Stimulated activated CD4-positive, alpha-beta T cell treated with anti-CD3 and anti-CD28 coated beads, Interleukin-2, amount 100 ng/mL, for 4 hours (primary cell): Measurements from ENCODE around the gene CHM.

ENCODE experiments used
- DNase-seq: peaks from one replicate; pipeline ENCODE4 v3.0.0-alpha.2; 2020; ENCODE audit warnings: low read depth

The CHM gene

GRCh38 chrX:85907316-85907715 is 140.0 kb downstream of the CHM start:
- no peak for DNase-seq

- DNase-seq = no peak
Measured at GRCh38 chrX:85906399-85906798, 141.0 kb downstream of the CHM start.

DNA sequence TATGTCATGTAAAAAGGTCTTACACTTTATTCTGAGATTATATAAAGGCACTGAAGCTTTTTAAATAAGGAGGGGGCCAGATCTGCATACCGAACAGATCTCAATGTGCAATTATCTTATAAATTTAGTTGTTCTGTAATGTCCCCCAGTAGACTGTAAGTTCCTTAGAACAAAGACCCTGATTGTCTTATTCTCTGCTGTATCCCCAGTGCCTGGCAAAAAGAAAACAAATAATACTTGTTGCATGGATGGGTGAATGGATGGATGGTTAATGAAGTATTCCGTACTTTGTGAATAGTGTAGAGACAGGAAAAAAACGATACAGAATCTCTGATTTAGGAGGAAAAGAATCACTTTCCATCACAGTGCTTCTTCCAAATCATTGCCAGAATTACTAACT is 141.5 kb downstream of the CHM start:
- DNase-seq = no peak

DNA sequence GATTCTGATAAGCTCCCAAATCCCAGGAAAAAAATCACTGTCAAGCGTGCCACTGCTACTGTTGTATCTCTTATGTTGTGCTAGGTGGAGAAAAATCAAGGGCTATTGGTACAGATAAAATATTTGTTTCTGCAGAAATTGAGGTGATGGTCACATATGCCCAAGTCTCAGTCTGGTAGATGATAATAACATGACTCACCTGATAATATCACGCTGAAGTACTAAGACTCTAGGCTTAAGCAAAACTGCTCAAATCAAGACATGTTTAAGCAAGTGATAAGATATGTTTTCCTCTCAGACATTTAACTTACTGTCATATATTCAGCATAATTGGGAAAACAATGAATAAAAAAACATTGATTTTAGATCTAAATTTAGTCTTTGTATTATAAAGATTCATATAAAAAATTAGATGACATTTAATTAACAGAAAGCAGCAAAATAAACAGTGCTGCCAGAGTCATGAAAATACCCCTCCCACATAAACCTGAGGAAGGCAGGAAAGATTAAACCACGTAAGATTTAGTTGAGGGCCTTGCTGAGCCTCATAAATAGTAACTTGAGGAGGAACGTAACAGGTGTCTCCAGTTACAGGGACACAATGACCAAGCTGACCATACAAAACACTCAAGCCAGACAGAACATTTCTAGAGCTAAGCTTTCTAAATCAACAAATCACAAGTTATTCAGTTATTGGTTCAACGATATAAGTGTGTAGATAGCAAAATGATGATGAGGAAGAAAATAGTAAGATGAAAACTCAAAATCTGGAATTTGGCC is 143.5 kb downstream of the CHM start:
- DNase-seq = no peak

DNA sequence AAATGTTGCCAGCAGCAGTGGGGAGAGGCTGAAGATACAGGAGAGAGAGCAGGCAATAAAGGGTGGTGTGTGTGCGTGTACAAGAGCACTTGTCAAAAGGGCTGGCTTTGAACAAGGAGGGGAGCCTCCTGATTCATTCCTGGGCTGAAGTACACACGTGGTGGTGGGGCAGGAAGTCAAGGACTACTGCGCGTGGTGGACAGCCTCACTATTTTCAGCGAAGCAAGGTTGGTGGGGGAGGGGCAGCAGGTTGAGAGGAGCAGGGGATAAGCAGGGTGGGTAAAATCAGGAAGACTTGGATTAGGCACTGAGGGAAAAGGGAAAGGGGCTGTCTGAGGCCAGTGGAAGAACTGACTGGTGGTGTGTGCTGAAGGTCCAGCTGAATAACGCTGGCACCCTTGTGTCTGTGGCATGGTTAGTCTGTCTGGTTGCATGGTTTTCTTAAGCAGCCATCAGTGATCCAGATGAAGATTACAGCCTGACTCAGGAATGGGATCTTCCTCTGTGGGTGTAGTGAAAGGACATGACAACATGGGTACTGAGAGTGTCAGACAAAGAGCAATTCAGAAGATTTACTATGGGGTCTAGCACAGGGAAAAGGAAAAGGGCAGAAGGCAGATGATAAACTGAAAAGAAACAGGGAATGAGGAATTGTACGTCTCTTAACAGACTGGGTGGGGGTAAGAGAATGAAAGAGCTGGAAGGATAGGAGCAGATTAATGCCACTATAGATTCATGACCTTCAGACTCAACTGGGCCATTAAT is 149.8 kb downstream of the CHM start:
- no peak for DNase-seq

GRCh38 chrX:85882601-85883000 is 164.8 kb downstream of the CHM start:
- DNase-seq = no peak

- no peak for DNase-seq
Measured at GRCh38 chrX:85870585-85870984, 176.8 kb downstream of the CHM start.

GRCh38 chrX:85865324-85865723 is 182.0 kb downstream of the CHM start:
- DNase-seq = no peak

DNA sequence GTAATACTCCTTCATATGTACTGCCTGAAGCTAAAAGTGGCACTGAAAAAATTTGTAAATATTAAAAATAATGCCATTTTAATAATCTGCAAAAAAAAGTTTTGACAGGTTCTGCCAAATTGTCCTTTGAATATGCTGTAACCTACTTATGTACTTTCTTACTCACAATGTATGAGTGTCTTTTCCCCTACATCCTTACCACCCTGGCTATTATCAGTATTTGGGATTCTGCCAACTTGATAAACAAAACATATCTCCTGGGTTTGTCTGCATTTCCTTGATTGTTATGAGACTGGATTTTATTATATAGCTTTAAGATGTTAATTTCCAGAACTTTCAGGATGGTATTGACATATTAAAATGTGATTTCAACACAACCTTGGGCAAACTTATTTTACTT is 187.9 kb downstream of the CHM start:
- DNase-seq = no peak

GRCh38 chrX:85851418-85851817 is 195.9 kb downstream of the CHM start:
- DNase-seq = no peak

- DNase-seq = no peak
Measured at GRCh38 chrX:85836868-85837267, 210.5 kb downstream of the CHM start.

- DNase-seq = no peak
Measured at GRCh38 chrX:85828771-85829170, 218.6 kb downstream of the CHM start.

DNA sequence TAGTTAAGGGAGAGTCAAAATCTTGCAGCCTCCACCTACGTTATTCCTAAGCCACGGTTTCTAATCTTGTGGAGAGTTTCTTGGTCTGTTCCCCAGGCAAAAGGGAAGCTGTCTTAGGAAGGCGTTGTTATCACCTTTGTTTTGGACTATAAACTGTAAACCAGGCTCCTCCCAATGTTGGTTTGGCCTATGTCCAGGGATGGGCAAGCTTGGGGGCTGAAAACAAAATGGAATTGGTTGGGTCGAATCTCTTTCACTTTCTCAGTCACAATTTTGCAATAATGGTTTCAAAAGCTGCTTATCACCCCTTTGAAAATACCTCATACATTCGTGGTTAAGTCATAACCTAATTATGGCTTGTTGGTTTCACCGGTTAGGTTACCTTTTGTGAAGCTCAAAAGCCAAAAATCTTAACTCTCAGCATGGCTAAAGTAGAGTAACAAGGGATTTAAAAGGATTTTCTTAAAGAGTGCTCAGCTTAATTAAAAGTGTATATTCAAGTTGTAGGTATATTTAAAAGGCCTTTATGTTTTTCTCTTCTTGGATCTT is 232.1 kb downstream of the CHM start:
- no peak for DNase-seq
